Ammon's horn (tissue), 1 donor: ENCODE measurements around the gene ADCY1.

Experiments used
- DNase-seq: peaks from one replicate; pipeline ENCODE4 v3.0.0-alpha.2; 2016; ENCODE audit warnings: low spot score

Gene ADCY1

DNA sequence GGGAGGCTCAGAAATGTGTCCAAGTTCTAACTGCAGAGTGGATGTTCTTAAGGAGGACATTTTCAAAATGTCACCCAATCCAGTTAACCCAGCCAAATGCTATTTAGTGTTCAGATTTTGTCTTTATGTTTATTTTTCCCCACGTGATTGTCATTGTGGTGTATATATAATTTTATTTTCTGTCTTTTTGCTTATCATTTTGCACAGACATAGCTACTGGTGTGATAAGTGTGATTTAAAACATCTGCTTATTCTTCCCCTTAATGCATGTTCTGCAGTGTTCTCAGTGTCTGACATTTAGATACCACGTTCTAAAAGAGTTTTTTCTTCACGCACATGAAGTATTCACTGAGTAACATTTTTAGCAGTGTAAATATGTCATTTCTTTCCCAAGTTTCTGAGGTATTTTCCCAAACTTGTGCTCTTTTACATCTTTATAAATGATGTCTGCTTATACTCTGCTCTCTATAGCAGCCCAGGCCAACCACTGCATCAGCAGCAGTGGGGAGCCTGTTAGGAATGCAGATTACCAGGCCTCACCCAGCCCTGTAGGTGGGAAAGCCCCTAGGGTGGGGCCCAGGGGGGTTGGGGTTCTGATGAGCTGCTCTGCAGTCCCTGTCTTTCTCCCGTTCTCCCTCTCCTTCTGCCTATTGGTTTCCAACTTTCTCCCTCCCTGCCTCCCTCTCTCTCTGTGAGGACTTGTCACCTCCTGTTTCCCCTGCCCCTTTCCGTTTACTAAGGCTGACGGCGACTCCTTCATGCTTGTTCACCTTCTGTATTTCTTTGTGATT lies 20.8 kb downstream of the ADCY1 start:
- DNase-seq, result no peak

DNA sequence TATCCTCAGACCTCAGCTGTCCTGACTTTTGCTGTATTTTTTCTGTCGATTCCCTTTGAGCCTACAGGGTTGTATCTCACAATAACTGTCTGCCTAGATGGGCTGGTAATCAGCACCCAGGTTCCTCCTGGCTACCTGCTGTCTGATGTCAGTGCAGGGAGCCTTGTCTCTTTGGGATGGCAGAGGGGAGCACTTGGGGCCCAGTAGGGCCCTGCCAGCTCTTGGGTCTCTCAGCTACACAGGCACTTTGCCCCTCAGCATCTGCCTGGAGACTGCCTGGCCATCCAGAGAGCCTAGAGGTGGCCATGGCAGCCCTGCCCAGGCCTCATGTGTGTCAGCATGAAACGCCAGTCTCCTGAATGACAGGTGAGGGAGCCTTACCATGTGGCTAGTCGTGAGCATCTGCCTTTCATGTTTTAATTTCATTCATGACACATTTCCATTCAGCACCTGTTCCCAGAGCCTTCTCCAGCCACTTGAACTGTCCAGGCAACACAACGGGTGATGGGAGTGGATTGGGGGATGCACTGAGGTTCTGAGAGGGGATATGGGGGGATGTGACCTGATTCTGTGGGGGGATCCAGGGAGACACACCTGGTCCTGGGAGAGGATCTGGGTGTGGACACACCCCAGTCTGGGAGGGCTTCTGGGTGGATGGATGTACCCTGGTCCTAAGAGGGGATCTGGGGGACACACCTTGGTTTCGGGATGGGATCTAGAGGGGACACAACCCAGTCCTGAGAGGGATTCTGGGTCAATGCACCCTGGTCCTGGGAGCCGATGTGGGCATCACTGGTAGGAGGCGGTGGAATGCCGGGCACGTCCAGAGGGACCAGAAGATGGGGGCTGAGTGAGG lies 21.9 kb downstream of the ADCY1 start:
- DNase-seq, result no peak

DNA sequence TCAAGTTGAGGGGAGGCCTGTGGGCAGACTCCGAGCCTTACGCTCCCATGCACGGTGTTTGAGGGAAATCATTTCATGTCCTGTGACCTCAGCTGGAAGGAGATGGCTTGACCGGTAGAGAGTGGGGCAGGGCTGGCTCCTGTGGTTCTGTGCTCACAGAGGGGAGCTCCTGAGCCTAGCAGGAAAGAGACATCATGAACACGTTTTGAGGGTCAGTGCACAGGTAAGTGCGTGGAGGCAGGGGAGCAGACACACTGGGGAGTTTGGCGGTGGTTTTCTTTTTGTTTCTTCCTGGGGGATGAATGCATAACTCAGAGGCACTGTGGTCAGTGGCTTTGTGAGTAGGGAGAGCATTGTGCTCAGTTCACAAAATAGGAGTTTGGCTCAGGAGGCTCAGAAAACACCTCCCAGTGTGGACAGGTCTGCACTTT lies 22.5 kb downstream of the ADCY1 start:
- DNase-seq, result no peak

DNA sequence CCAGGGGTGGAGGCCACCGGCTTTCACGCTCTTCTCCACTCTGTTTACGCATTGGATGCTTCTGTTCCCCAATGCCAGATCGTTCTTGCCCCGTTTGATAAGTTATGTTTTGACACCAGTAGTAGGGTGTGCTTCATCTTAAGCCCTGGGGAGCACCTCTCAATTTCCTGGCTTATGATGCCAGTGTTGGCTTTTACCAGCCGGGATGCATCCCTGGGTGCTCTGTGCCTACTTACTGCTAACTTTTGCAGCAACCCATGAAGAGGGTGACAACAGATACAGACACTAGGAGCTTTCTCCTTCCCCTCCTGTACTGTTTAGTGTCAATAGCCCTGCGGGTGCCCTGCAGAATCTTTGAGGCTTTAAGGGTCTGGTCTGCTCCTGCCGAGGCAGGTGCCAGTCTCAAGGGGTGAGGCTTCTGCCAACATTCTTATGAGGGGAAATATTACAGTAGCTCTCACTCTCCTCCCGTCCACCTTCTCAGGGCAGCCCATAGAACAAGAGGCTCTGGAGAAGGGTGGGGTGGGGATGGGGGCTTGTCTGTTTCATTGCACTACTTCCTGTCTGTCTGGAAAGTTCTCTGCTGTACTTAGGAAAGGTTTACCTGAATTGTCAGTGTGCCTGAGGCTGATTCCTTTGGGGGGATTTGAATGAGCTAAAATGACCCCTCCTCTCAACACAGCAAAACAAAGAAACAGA lies 23.3 kb downstream of the ADCY1 start:
- DNase-seq, result no peak

DNA sequence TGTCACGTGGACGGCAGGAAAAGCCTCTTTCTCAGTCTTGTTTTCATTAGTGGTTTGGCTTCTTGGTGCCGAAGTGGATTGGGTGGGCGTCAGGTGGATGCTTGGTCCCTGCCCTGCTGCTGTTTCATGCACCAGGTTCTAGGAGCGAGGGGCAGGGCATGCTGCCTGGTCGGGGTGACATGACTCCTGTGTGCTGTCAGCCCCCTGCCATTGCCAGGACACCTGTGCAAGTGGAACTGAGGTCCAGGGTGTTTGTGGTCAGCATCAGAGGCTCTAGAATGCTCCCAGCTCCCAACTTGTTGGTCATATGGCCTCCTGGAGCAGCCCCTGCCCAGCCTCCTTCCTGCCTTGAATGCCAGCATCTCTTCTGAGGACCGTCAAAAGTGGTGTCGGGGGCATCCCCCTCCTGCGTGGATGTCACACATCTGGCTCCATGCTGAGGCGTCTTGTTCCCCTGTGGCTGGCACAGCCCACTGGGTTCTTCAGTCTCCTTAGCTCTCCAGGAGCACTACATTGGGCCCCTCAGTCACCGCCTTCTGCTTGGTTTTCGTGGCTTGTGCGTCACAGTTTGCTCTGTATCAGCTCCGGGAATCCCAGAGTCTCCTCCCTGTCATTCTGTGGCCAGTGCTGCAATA lies 24.8 kb downstream of the ADCY1 start:
- DNase-seq, result no peak

DNA sequence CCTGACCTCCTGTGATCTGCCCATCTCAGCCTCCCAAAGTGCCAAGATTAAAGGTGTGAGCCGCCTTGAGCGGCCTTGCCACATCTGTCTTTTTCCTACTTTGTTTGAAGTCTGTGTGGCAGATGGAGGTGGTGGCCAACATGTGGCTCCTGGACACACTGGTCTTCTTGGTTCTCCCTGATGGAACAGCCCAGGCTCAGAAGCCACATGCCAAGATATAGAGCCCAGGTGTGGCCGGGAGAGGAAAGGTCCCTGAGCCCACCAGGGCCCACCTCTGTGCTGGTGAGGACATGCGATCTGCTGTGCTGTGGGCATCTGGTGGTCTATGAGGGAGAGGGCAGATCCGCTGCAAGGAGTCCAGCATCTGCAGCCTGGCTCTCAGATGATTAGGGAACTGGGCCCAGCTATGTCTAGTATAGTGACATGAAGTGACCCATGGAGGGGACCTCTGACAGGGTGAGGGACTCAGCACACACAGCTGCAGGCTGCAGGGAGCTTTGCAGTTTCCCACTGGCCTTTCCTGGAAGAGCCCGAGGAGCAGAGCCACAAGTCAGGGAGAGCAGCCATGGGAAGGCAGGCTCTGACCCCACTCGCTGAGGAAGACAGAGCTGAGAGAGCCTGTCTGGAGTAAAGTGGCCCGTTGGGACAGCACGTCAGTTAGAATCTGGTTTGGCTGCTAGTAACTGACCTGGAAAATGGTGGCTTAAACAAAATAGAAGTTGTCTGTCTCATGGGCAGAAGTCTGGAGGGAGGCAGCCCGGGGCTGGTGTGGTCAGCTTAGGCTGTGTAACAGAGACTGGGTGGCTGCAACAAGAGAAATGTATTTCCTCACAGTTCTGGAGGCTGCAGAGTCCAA lies 25.9 kb downstream of the ADCY1 start:
- DNase-seq, result no peak

DNA sequence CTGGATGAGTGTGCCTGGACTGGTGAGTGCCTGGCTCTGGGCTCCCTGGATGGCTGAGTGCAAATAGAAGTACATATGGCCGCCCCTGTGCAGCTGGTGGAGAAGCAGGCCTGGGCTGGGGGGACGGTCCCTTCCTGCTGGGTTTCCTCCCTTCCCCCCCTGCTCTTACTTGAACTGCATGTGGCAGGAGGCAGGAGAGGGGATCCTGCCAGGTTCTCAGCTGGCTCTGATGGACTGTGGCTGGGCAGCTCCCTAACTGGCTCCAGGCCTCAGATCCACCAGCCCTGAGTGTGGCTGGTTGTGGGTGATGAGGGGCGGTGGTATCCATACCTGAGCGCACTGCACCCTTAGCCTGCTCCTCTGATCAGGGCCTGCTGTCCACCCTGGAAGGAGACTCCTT lies 26.9 kb downstream of the ADCY1 start:
- DNase-seq, result no peak

DNA sequence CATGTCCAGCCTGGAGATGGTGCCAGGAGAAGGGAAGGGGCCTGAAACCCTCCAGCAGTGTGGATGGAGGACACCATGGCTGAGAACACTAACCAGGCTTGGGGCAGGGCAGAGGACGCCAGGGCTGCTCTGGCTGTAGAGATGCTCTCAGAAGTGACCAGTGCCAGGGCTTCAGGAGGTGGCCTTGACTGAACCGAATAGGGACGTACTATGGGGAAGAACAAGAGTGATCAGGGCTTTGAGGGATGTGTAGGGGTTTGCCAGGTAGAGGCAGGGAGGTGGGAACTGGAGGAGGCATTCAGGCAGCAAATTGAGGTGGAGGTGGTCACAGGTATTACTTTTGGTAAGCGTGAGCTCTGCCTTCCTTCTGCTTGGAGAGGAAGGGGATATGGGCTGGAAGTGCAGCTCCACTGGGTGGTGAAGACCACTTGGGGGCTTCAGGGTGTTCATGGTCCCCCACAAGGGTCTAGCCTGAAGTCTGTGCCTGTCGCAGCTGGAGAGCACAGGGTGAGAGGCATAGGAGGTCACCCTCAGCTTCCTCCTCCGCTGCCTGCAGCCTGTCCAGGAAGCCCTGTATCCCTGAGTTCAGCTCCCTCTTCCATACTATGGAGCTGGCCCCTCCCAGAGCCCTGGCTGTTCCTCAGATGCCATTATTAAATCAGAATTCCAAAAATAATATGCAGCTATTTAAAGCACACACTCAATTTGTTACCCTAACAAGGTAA lies 27.8 kb downstream of the ADCY1 start:
- DNase-seq, result no peak

DNA sequence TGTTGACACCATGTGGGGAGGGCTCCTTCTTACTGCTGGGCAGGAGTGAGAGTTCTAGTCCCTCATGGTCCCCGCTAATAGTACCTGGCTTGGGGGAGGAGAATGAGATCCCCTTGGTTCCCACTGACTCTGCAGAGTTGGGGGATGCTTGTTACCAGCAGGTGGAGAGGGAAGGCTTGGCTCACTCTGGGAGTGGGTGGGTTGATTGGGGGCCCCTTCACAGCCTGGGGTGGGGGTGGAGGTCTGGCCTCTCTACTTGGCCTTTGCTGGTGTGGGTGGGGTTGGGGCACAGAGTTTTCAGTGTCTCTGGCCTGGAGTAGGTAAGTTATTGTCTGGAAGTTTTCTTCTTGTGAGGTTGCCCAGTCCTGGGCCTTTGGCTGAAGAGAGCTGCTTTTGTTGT lies 31.9 kb downstream of the ADCY1 start:
- no peak for DNase-seq

DNA sequence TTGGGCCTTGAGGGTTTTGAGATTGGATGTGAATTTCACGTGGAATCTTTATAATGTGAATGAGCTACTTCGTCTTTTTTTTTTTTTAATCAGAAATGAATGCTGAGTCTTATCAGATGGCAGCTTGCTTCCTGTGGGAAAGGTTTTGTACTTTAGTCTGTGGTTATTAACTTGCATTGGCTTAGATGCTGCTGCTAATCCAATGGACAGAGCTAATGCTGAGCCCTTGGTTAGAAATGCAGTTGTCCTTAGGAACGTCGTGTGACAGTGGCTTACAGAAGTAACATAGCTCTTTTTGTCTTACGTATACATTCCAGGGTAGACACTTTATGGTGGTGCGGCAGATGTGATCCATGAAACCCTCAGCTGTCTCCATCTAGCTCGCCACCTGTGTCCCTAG lies 32.8 kb downstream of the ADCY1 start:
- DNase-seq, result no peak

DNA sequence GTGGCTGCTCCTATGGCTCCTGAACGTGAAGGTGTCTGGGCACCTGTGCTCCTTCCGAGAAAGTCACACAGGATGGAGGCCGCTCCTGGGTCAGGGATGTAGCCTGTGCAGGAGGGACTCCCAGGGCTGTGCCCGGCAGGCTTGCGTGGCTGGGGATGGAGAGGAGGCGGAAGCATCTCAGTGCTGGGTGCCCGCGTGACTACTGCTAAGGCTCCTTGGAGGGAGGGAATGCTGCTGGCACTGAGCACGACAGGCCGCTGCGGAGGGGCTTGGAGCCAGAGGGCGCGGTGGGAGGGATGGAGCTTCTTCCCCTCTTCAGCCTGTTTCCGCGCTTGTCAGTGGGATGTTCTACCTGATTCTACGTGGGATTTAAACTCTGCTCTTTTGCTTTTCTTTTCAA lies 35.0 kb downstream of the ADCY1 start:
- no peak for DNase-seq

DNA sequence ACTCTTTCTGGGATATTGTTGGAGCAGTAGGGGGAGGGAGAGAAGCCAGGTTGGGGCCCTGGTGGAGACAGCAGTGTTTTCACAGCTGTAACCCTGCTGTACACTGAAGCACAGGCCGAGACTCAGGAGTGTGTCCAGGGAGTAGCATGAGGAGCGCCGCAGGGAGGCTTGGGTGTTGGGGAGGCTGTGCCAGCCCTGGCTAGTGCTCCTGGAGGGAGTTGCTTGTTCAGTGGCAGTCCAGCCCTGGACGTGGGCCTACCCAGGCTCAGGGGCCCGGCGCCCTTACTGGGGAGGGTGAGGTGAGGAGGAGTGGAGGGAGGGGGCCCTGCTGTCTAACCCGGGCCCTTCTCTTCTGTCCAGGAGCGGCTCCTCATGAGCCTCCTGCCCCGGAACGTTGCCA lies 35.9 kb downstream of the ADCY1 start:
- no peak for DNase-seq

DNA sequence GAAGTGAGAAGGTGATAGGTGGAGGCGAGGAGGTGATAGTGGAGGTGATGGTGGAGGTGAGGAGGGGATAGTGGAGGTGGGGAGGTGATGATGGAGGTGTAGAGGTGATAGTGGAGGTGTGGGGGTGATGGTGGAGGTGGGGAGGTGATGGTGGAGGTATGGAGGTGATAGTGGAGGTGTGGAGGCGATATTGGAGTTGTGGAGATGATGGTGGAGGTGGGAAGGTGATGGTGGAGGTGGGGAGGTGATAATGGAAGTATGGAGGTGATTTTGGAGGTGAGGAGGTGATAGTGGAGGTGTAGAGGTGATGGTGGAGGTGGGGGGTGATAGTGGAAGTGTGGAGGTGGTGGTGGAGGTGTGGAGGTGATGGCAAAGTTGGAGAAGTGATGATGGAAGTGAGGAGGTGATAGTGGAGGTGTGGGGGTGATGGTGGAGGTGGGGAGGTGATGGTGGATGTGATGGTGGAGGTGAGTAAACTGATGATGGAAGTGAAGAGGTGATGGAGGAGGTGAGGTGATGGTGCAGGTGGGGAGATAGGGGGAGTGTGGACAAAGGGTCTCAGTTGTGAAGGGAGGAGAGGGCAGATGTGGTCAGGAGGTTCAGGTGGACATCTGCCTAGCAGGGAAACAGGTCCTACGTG lies 36.6 kb downstream of the ADCY1 start:
- DNase-seq, result no peak

DNA sequence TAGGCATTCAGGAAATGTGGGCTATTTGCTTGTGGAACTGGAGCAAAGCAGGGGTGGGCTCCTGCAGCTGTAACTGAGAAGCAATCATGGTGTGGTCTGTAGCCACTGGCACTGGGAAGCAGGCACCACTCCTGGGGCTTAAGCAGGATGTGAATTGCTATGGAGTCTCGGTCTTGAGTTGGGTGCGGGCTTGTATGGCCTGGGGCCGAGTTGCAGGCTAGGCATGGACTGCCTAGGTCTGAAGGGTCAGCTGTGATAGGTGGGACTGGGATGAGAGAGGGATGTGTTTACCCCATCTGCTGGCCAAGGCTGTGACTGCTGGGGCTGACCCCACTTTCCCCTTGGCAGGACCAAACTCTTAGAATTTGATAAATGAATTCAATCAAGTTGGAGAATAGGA lies 43.0 kb downstream of the ADCY1 start:
- no peak for DNase-seq

DNA sequence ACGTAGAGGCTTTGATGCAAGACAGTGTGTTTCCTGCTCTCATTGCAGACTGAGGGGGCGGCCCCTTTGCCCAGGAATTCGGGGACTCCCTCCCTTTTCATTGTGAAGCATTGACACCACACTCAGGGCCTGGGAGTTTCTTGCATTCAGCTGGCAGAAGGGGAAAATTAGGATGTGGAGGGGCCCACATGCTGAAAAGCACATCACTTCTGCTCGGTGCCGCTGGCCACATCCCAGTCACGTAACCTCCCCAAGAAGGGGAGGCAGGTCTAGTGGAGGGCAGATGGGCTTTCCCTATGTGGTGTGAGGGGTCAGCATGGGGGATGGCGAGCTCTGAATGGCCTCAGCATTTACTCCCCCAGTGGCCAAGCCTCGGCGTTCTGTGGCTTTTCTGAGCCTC lies 47.9 kb downstream of the ADCY1 start:
- no peak for DNase-seq

DNA sequence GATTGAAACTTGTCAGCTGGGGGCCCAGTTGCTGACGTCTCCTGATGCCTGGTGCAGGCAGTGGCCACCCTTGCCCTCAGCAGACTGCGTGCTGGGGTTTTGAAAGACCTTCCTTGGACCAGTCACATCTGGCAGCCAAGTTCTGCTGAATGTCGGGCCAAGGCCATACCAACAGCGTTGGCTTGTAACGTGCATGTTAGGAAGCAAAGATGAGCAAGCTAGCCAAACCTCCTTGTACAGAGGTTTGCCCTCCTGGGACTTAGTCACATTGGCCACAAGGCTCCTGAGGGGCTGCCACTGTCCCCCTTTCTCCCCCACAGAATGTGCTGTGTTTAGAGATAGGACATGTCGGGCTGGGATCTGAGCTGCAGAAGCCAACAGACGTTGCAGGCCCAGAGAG lies 49.0 kb downstream of the ADCY1 start:
- DNase-seq, result no peak

DNA sequence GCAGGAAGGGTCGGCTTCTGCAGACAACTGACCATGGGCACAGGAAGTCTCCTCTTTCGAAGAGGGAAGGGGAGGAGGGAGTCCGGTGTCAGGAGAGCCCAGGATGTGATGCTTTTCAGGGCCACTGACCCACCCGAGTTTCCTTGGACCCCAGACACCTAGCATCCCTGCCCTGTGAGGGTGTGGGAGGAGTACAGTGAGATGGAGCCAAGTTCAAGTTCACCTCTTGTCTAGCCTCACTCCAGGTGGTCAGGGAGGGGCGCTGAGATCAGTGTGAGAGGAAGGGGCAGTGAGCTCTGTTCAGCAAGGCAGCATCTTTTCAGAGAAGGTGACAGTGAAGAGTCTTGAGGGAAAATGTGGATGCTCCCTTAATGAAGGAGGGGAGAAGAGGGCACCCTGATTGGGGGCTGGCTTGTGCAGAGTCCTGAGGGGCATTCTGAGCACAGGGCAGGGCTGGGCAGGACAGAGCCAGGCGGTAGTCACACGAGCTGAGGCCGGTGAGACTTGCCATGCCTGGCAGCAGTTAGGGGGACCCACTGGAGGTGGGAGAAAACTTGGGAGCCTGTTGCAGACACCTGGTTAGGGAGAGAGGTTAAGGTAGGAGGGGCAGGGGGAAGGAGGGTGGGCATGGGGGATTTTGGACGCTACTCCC lies 49.7 kb downstream of the ADCY1 start:
- DNase-seq, result no peak

DNA sequence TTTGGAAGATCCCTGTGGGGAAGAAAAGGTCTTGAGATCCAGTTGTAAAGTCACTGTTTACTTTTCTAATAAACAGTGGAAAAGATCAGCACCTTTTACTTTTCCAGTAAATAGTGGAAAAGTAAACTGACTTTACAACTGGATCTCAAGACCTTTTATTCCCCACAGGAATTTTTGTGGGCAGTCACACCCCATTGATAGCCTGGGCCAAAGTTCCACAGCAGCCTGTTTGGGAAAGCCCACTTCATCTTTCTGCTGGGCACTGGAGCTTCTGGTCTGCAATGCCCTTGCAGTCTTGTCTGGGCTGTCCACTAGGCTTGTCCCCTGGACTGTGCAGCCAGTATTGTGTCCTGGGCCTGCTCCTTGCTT lies 50.2 kb downstream of the ADCY1 start:
- DNase-seq, result no peak

DNA sequence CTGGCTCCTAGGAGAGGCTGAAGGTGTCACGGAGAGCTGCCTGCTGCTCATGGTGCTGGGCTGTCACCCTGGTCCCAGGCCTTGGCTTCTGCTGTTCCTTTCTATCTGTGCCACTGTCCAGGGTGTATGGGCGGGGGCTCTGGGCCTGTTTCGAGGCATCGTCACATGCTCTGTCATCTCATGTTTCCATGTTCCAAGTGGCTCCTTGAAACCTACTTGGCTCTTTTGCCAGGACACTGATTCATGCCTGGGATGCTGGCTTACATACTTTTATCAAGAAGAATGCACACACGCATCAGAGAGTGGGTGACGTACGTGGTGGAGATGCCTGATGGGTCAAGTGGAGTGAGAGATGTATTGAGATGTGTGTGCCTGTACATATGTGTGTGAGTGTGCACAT lies 50.9 kb downstream of the ADCY1 start:
- no peak for DNase-seq
